Myocyte (in vitro differentiated cells): ENCODE measurements around the gene PCDH15. TPM values are rescaled to one million over a fixed set of nuclear protein-coding genes. Genes with fewer than 3 reads are reported as not detected.
"Not testable (repeated sequence)": the region's sequence is repeated elsewhere in the genome, so short reads cannot be mapped to it uniquely, and the experiment has no call there.

Experiments
- DNase-seq: peaks from one replicate; pipeline ENCODE4 v3.0.0-alpha.2; 2012; ENCODE audit warnings: low read depth
- total RNA-seq: library from RNA; depleted of rRNA; stranded (reverse); fragments of >200 nt; gene quantifications from 2 replicates; pipeline ENCODE4 v1.2.3, GENCODE V29; 2014

Gene PCDH15
- total RNA-seq, 1 donor from 2014 or later: not detected

DNA sequence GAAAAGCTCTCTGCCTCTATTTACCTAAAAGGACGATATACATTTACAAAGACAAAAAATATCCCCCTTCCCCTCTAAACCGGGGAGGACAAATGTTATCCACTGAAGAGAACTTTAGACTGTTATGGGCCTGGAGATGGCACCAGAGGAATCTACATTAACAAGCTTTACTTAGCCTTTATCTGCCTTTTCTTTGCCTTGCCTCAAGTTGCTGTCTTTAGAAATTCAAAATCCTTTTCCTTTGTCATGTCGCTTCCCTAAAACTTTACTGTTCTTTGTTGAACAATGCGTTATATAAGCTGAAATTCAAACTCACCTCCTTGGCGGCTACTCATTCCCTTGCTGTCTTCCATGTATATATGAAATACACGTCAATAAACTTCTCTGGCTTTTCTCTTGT lies 405.0 kb downstream of the PCDH15 start:
- no peak for DNase-seq

DNA sequence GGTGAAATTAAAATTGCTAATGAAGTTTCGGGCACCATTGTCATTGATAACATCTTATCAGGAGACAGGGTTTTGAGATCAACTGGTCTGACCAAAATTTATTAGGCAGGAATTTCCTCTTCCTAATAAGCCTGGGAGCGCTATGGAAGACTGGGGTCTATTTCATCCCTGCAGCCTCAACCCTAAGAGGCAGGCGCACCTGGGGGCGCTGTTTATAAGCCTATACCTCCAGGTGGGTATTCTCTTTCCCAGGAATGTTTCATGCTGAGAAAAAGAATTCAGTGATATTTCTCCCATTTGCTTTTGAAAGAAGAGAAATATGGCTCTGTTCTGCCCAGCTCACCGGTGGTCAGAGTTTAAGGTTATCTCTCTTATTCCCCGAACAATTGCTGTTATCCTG lies 406.4 kb downstream of the PCDH15 start:
- not testable (repeated sequence) for DNase-seq

DNA sequence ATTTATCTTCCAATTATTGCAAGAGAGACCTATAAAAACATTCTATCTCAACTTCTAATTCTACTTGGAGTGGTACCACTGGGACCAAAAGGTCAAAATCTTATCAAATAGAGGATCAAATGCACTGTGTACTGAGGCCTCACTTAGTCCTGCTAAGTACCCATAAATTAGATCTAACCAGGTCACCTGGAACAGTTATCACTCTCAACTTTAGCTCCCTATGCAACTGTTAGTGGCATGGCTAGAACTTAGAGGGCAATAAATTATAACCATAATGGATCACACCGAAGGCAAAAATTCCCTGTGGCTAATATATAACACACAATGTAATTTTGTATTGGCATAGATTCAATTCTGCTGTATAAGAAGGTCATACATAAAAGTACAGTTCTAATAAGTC lies 428.9 kb downstream of the PCDH15 start:
- no peak for DNase-seq

DNA sequence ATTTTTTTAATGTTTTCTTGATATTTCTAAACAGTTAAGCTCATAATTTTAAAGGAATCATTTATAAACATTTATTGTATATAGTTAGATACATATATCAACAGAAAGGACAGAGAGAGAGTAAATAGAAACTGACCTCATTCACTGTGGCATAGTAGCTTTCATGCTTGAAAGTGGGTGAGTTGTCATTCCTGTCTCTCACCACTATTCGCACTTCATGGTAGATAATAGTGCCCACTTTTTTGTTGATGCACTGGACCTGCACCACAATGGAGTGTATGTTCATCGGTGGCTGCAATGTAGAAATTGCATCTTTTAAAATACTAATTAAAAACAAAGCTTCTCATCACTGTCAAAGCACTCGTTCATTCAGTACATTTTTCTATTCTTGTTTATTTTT lies 432.0 kb downstream of the PCDH15 start:
- no peak for DNase-seq

DNA sequence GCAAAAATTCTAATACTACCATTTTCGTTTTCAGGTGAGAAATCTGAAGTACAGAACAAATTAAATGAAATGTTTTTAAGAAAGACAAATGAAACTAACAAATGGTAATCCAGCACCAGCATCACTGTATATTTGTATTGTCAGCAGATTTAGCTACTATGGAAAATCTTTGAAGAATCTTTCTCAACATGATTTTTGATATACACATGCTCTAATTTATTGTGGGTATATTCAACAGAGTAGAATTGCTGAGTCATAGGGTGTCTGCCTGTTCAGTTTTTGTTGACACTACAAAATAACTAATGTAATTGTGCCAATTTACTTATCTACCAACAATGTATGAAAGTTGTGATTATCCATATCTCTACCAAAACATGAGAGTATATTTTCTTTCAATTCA lies 437.6 kb downstream of the PCDH15 start:
- DNase-seq: no peak

DNA sequence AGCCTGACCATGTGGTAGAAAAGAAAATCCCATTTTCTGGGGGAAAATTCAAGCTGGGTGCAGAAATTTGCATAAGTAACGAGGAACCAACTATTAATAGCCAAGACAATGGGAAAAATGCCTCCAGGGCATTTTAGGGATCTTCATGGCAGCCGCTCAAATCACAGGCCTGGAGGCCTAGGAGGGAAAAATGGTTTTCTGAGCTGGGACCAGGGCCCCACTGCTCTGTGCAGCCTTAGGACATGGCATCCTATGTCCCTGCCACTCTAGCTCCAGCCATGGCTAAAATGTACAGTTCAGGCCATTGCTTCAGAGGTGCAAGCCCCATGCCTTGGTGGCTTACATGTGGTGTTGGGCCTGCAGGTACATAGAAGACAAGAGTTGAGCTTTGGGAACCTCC lies 459.0 kb downstream of the PCDH15 start:
- no peak for DNase-seq

DNA sequence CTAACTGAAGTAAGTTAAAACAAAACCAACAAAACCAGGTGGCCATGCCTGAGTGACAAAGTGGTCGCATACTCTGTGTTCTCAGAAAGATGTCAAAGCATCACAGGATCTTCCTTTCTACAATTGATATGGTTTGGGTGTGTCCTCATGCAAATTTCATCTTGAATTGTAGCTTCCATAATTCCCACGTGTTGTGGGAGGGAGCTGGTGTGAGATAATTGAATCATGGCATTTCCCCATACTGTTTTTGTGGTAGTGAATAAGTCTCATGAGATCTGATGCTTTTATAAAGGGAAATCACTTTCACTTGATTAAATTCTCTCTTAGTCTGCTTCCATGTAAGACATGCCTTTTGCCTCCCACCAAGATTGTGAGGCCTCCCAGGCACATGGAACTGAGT lies 465.7 kb downstream of the PCDH15 start:
- no peak for DNase-seq

DNA sequence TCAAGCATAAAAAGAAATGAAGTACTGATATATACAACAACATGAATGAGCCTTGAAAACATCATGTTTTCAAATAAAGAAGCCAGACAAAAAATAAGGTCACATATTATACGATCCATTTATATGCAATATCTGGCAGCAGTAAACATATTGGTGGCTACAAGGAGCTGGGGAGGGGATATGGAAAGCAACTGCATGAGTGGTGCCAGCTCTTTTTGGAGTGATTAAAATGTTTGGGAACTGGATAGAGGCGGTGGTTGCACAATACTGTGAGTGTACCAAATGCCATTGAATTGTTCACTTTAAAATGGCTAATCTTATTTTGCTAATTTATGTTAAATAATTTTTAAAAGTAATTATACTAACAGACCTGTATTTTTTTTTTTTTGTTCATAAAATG lies 481.7 kb downstream of the PCDH15 start:
- no peak for DNase-seq

DNA sequence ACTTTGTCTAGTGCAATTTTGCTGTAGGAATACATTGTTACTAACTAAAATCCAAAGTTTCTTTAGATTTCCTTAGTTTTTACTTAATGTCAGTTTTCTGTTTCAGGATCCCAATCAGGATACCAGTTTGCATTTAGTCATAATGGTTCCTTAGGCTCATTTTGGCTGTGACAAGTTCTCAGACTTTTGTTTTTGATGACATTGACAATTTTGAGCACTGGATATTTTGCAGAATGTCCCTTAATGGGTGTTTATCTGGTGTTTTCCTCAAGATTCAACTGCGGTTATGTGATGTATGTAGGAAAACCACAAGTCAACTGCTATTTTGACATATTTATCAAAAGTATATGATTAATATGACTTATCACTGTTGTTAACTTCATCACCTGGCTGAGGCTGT lies 482.6 kb downstream of the PCDH15 start:
- no peak for DNase-seq

DNA sequence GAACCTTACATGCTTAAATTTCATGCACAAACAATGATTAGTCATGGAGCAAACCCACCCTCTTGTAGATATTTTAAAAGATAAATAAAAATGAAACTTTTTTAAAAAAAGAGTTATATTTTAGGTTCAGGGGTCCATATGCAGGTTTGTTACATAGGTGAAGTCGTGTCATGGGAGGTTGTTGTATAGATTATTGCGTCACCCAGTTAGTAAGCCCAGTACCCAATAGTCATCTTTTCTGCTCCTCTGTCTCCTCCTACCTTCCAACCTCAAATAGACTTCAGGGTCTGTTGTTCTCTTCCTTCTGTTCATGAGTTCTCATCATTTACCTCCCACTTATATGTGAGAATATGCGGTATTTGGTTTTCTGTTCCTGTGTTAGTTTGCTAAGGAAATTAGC lies 486.6 kb downstream of the PCDH15 start:
- no peak for DNase-seq

DNA sequence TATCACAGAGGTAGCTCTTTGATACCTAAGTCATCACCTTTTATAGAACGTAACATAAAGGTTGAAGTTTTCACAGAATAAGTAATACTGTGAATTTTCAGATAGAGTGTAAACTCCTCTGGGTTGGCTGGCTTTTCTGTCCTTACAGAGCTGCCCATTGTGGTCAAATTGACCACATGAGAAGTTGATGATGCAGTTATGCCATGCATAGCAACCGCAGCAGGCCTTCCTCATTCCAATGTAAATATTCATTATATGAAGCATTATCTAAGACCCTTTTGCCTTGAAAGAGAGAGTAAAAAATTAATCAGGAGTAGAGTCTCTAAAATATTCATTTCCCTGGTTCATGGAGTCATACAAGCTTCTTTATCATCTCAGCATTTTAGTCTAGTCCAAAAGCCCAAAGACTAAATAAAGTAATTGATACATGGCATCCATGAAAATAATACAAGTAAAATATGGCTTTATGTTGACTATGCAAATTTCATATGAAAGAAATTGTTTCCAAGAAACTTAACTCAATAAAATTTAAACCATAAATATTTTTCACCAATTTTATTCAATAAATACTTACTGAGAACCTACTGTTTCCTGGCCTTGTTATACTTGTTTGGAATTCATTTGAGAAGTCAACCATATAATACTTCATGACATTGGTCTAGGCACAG lies 516.4 kb downstream of the PCDH15 start:
- no peak for DNase-seq

DNA sequence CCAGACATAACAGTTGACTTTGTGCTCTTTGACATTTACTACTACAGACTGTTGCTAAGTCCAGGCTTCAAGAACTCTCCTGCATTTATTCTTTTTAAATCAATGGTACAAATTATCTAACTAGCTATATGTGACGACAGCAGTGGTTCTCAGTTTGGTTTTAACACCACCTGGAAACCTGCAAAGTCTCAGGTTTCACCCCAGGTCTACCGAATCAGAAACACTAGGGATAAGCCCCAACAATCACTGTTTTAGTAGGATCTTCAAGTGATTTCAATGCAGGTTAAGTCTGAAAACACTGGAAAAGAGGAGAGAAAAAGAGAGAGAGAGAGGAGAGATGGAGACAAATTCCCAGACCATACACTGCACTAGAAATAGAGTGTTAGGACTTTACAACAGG lies 519.0 kb downstream of the PCDH15 start:
- no peak for DNase-seq

DNA sequence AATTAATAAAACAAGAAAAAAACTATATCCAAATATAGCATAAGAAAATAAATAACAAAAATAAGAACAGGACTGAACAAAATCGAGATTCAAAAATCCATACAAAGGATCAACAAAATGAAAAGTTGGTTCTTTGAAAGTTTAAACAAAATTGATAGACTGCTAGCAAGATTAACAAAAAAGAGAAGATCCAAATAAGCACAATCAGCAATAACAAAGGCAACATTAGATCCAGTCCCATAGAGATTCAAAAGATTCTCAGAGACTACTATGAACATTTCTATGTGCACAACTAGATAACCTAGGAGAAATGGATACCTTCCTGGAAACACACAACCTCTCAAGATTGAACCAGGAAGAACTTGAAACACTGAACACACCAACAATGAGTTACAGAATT lies 534.6 kb downstream of the PCDH15 start:
- DNase-seq: no peak

DNA sequence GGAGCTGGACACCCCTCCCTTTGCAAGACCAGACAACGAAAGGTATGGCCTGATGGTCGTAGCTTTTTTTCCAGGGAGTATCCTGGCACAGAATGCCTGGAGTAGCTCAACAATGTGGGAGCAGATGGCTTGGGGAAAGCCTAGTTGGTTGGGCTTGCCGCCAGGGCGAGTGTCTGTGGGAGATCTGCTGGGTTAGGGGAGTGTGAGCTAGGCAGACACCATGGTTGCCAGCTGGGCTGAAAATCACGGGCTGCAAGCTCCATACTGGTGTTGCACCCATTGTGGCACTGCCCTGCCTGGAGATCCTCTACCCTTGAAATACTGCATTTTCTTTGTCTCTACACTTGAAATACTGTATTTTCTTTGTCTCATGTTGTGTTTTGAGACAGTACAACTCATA lies 538.3 kb downstream of the PCDH15 start:
- no peak for DNase-seq

DNA sequence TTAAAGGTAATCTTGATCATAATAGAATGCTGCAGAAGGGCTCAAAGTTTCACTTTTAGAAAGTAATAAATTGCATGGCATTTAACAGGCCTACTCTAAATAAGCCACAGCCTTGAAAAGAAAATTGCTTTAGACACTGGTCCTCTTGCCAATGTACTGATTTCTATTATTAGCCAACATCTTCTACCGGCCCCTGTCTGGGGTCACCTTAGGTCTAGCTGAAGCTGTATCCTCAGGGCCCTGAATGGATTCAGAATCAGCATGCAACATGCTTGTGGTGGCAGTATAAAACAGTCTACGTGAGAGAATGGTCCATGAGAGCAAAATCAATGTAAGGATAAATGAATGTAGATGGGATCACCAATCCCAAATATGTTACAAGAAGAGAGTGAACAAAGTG lies 541.9 kb downstream of the PCDH15 start:
- DNase-seq: no peak

DNA sequence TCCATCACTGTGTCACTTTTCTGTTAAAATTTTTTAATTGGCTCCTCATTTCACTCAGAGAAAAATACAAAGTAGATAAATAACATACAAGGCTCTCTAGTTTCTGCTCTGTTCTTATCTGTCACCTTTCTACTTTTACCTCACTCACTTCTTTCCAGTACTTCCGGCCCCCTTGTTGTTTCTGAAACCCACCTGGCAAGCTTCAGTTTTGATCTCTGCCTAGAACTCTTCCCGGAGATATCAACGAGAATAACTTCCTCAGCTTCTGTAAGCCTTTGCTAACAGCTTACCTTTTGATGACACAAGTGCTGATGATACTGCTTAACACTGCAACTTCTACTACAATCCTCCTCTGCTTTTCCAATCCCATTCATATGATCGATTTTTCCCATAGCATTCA lies 566.2 kb downstream of the PCDH15 start:
- DNase-seq: no peak

DNA sequence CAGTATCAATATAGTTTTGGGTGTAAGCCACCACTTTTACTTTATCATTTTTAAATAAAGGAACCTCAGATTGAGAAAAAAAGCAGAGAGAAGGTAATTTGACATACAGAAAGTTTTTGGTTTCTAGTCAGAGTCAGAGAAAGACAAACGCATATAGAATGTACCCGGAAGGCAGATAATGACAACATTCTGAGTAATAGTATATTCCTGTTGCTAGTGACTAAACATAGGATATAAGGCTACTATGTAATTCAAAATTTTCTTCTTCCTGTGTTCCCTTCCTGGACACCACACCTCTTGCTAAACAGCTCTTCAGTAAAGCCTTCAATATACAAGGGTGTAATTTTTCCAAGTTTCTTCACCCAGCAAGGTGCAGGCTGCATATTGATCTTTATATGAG lies 597.6 kb downstream of the PCDH15 start:
- no peak for DNase-seq

DNA sequence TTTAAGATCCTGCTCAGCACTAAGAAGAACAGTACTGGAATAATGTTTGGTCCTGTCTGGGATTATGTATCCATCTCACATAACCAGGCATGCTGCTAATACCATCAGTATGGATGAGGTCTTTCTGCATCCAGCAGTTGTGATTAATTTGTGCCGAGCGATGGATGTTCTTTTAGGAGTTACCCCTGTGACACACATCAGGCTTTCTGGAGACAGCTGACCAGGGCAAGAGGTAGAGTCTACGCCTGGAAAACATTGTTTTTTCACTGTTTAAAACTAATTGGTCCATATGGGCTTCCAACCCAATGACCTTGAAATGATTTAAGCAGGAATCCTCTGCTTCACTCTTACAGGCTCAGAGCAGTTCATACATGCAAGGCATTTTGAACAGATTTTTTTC lies 603.0 kb downstream of the PCDH15 start:
- DNase-seq: no peak

DNA sequence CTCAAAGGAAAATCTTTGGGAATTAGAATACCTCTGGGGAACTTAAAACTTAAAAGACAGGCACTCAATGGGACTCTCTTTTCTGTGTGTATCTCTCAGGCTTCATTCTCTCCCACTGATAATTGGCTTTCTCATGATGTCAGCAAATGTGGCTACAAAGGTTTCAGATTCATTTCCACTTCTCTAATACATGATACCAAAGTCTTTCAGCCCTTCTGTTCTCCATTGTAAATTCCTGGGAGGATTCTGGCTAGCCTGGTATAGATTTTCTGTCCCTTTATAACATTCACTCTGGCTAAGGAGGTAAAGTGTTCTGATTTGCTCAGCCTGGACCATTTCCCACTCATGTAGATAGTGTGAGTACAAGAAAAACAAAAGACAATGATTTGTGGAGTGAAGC lies 606.2 kb downstream of the PCDH15 start:
- DNase-seq: no peak

DNA sequence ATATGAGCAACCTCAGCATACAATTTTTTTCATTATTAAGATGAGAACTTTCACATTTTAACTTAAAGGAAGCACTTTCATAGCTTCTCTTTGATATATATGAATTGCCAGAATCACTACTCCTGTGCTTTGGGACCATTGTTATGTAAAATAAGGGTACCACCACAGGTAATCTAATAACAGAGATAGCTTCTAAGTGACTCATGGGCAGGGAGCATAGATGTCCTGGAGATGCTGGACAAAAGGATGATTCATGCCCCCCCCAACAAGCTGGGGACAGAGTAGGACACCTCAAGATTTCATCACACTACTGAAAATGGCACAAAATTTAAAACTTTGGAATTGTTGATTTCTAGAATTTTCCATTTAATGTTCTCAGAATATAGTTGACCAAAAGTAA lies 641.1 kb downstream of the PCDH15 start:
- no peak for DNase-seq

DNA sequence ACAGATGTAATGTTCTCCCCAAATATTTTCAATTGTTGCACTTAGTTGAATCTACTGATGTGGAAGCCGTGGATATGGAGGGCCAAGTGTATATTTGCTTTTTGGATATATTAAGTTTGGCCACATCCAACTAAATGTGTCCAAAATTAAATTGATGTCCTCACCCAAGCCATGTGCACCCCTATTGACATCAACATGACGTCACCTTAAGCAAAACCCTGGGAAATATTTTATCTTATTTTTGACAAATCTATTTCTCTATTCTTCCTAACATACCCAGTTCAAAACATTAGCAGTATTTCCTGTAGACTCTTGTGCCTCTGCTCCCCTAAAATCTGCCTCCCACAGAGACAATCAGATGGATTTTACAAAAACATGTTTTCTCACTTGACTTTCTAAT lies 652.5 kb downstream of the PCDH15 start:
- DNase-seq: no peak

DNA sequence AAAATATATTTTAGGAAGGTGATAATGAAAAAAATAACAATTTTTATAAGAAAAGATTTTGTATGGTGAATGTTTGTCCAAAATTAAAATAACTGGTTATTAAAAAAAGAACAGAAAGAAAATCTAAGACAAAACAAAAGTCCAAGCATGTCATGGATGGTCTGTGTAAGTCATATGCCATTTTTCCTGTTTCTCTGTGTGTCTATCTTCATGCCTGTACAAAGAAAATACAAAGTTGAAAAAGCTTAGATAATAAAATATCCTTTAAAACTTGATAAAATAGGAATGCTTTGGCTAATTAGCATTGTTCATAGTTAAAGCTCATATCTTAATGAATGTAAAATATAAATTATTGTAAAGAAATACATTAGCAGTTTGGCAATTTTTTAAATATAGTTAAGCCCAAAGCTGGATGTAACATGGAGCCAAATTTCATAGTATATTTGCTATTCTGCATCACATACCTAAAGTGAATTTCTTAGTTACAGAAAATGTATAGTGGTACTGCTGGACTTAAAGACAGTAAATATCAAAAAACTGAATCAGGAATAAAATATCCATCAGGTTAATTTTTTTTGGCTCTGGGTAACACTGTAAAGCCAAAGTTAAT lies 661.1 kb downstream of the PCDH15 start:
- DNase-seq: no peak

DNA sequence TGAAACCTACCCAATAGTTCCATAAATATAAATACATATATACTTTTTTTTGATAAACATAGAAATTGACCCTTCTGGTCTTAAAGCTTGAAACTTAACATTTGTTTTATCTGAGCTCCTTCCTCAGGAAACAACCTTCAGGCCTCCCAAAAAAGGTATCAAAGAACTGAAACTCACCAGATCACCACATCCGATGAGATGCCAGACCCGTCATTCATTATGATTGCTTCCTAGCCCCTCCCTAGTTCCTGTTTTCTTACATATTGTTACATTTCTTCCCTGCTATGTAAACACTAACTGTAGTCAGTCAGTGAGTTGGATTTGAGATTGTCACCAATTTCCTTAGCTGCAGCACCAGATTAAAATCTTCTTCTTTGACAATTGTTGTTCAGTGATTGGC lies 663.6 kb downstream of the PCDH15 start:
- DNase-seq: no peak

DNA sequence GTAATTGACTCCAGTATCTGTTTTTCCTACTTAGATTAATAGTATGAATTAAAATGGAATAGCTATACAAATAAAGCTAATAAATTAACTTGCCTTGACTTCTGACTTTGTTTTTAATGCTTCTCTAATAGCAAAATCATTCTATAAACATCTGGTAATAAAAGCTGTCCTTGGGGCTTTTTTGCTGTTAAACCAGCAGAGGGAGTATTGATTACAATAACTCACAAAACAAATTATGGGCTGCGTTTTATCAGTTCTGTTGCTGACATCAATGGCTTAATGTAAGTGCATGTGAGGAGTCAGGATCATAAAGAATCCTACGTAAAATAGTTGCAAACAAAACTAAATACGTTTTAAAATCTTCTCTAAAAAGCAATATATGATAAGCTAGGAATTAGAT lies 667.8 kb downstream of the PCDH15 start:
- no peak for DNase-seq
